Mammary epithelial cell (primary cell): ENCODE results near the gene TYSND1.

Source experiments
- CTCF ChIP-seq, 2 donors: IDR thresholded peaks in 1 of 2; conservative IDR thresholded peaks in 1 of 2; 2 replicates each; pipeline ENCODE4 v1.5.1; 2011 to 2012; ENCODE audit warnings: inconsistent platforms in 2 of 2, low read length in 2 of 2, mild to moderate bottlenecking in 2 of 2, control low read depth in 1 of 2, low read depth in 1 of 2; ENCODE audit not compliant: insufficient read depth in 1 of 2; ENCODE audit errors: extremely low read depth in 1 of 2
- EZH2 ChIP-seq: IDR thresholded peaks from 2 replicates; pipeline ENCODE4 v1.6.1; 2012; ENCODE audit warnings: low read length, inconsistent platforms, borderline replicate concordance

- no peak for TF ChIP-seq CTCF (conservative IDR thresholded peaks at IDR 0.05 in 1 of 2, IDR thresholded peaks at IDR 0.05 in 1 of 2; ENCODE audit: extremely low read depth in 1 of 2, insufficient read depth in 1 of 2, low read depth in 1 of 2, low read length in 2 of 2)
- no peak for TF ChIP-seq EZH2
Observed at GRCh38 chr10:70166394-70166793, 19.9 kb upstream of the TYSND1 start.
